ENCODE results near the gene MYO9B. TPM values are rescaled to one million over a fixed set of nuclear protein-coding genes. Genes with fewer than 3 reads are reported as not detected.

The MYO9B gene
- total and polyA plus RNA-seq, 12 donors: 19.9 to 55.2 (median 27.9) TPM

GRCh38 chr19:17255150-17255621, 179.6 kb downstream of the MYO9B start:
- H3K4me3 ChIP-seq: no peak overlapping the region
- DNase-seq (no peak), ATAC-seq (no peak)
- H3K36me3 ChIP-seq: peaks cover 0 to 90% (median 0%) of the 10 kb centered on the region in 9 donors
- H3K9me3 ChIP-seq: peaks cover 0 to 16% (median 6%) of the 10 kb centered on the region in 11 donors
- H3K4me1 ChIP-seq: no peaks in the 10 kb centered on the region
- no peaks in the 10 kb centered on the region for H3K27me3 ChIP-seq
- intact Hi-C loops (cut with DNase I): no loop called here
- no peak for TF ChIP-seq CTCF (IDR thresholded peaks at IDR 0.05)
- WGBS, 2 donors: 73 to 75% methylated on average over 18 of the region's 18 CpGs
- no peak overlapping the region for H3K27ac ChIP-seq

DNA sequence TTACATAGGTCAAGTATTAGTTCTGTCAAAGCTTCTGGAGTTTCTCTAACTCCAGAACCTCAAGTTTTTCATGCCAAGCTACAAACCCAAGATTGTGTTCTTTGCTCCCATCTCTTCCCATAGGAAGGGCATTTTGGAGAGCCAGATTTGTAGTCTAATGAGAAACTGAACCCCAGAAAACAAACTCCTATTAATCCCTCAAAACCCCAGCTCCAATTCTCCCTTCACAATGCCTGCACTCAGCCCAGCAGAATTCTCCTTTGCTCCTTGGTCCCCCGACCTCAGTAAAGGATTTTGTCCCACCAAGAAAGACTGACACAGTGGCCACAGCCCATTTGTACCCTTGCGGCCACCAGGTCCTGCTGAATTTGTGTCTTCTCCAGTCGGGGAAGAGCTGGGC, 180.6 kb downstream of the MYO9B start:
- intact Hi-C loops (cut with DNase I): no loop called here
- H3K4me3 ChIP-seq: no peak overlapping the region
- WGBS, 2 donors: 86 to 87% methylated on average over 3 of the region's 3 CpGs
- DNase-seq (no peak), ATAC-seq (no peak)
- H3K4me1 ChIP-seq: peaks cover 0 to 9% (median 0%) of the 10 kb centered on the region in 9 donors
- H3K27me3 ChIP-seq: no peaks in the 10 kb centered on the region
- no peak for TF ChIP-seq CTCF (IDR thresholded peaks at IDR 0.05)
- H3K27ac ChIP-seq: no peak overlapping the region
- H3K9me3 ChIP-seq: peaks cover 0 to 16% (median 6%) of the 10 kb centered on the region in 11 donors
- H3K36me3 ChIP-seq: peaks cover 0 to 85% (median 0%) of the 10 kb centered on the region in 9 donors

- peaks cover 0 to 55% (median 0%) of the 10 kb centered on the region in 9 donors for H3K36me3 ChIP-seq
- no peak for ATAC-seq
- H3K4me1 ChIP-seq: peaks cover 0 to 21% (median 4%) of the 10 kb centered on the region in 9 donors
- TF ChIP-seq CTCF (IDR thresholded peaks at IDR 0.05): no peak
- peaks cover 0 to 16% (median 6%) of the 10 kb centered on the region in 11 donors for H3K9me3 ChIP-seq
- intact Hi-C loops (cut with DNase I): no loop called here
- DNase-seq: no peak
- no peak overlapping the region for H3K4me3 ChIP-seq
- no peak overlapping the region for H3K27ac ChIP-seq
- WGBS, 2 donors: 93 to 95% methylated on average over 9 of the region's 9 CpGs
- no peaks in the 10 kb centered on the region for H3K27me3 ChIP-seq
Measured at GRCh38 chr19:17259118-17259780, 183.7 kb downstream of the MYO9B start.

DNA sequence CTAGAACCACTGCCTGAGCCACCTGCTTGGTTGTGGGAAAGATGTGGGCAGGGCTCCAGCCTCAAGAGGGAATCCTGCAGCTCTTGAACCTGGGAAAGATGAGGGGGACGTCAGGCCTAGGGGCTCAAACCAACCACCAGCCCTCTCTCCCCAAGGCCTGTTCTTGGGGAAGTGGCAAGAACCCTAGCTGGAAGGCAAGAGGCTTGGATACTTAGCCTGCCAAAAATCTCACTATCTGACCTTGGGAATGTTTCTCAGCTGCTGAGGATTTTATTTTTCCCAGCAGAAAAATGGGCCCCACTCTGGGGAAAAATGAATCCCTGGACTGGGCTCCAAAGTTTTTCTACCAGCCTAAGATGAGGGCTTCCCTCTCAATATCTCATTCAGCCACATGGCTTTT, 184.4 kb downstream of the MYO9B start:
- intact Hi-C loops (cut with DNase I): loop anchor here in 1 of 10 donors (2.0 kb wide), 1 partner anchor 23 kb away; no protein-coding TSS in a partner anchor
- no peaks in the 10 kb centered on the region for H3K27me3 ChIP-seq
- peaks cover 0 to 16% (median 6%) of the 10 kb centered on the region in 11 donors for H3K9me3 ChIP-seq
- no peak for TF ChIP-seq CTCF (IDR thresholded peaks at IDR 0.05)
- no peak for DNase-seq
- WGBS, 2 donors: 29 to 64% methylated on average over 1 of the region's 1 CpG
- no peak overlapping the region for H3K27ac ChIP-seq
- no peak overlapping the region for H3K4me3 ChIP-seq
- peaks cover 0 to 48% (median 0%) of the 10 kb centered on the region in 9 donors for H3K36me3 ChIP-seq
- peaks cover 0 to 24% (median 4%) of the 10 kb centered on the region in 9 donors for H3K4me1 ChIP-seq
- no peak for ATAC-seq
